SK-N-SH (cell line): ENCODE results near the gene ME2. TPM values are rescaled to one million over a fixed set of nuclear protein-coding genes. Genes with fewer than 3 reads are reported as not detected.

ENCODE experiments used
- CTCF ChIA-PET: fragments of 300-600, 350-600 bp; formaldehyde crosslinking; extraction: SDS; loops from one replicate; lab custom pipeline; 2021; lab: Yijun Ruan, JAX
- POLR2A ChIA-PET: fragments of 350-600 bp; sonication (Branson Sonifier 250); formaldehyde crosslinking; extraction: SDS; loops from one replicate; lab custom pipeline; 2020; ENCODE audit warnings: antibody characterized with exemption, inconsistent platforms; lab: Yijun Ruan, JAX
- DNase-seq: peaks from one replicate; pipeline ENCODE4 v3.0.0; 2012
- H2AFZ ChIP-seq: fragments of 200-600 bp; sonication (generic); 2 replicates; pipeline ENCODE4 v1.8.1; 2016; ENCODE audit warnings: antibody characterized with exemption, mild to moderate bottlenecking, low read depth
- H3F3A ChIP-seq: fragments of 200-600 bp; sonication (generic); replicated peaks from 2 replicates; pipeline ENCODE3; 2016; ENCODE audit warnings: antibody characterized with exemption, mild to moderate bottlenecking; ENCODE audit not compliant: insufficient read depth
- H3K27ac ChIP-seq, 2 experiments: fragments of 200-500 bp in 1 of 2; fragments of 200-600 bp in 1 of 2; sonication (Bioruptor generic) in 1 of 2; sonication (generic), shearing (Covaris generic) in 1 of 2; 2 replicates each; pipeline versions ENCODE4 v1.5.1 to v1.6.1; 2014 to 2016; ENCODE audit warnings: low read depth in 2 of 2, inconsistent platforms in 1 of 2, low read length in 1 of 2, mild to moderate bottlenecking in 1 of 2, mixed read lengths in 1 of 2
- H3K27me3 ChIP-seq: fragments of 200-600 bp; sonication (generic), shearing (Covaris generic); 2 replicates; pipeline ENCODE4 v1.6.1; 2016; ENCODE audit warnings: mixed run types; ENCODE audit not compliant: insufficient read depth
- H3K36me3 ChIP-seq, 2 experiments: fragments of 200-500 bp in 1 of 2; fragments of 200-600 bp in 1 of 2; sonication (Bioruptor generic) in 1 of 2; sonication (generic) in 1 of 2; replicated peaks in 1 of 2; 2 replicates each; pipeline versions ENCODE3 to v1.5.1; 2014 to 2016; ENCODE audit warnings: low read length in 1 of 2, mild to moderate bottlenecking in 1 of 2; ENCODE audit not compliant: insufficient read depth in 2 of 2, control insufficient read depth in 1 of 2
- H3K4me1 ChIP-seq, 2 experiments: fragments of 200-500 bp in 1 of 2; fragments of 200-600 bp in 1 of 2; sonication (Bioruptor generic) in 1 of 2; sonication (generic), shearing (Covaris generic) in 1 of 2; 2 replicates each; pipeline versions ENCODE4 v1.5.1 to v1.6.1; 2014 to 2016; ENCODE audit warnings: low read depth in 1 of 2, low read length in 1 of 2, mixed run types in 1 of 2; ENCODE audit not compliant: insufficient read depth in 2 of 2, control insufficient read depth in 1 of 2
- H3K4me2 ChIP-seq: fragments of 200-600 bp; sonication (generic), shearing (Covaris generic); 2 replicates; pipeline ENCODE4 v1.6.1; 2017; ENCODE audit warnings: mixed run types
- H3K4me3 ChIP-seq, 2 experiments: fragments of 200-500 bp in 1 of 2; fragments of 200-600 bp in 1 of 2; sonication (Bioruptor generic) in 1 of 2; sonication (generic), shearing (Covaris generic) in 1 of 2; 2 replicates each; pipeline versions ENCODE4 v1.5.1 to v1.8.1; 2014 to 2016; ENCODE audit warnings: low read depth in 2 of 2, inconsistent platforms in 1 of 2, low read length in 1 of 2, mild to moderate bottlenecking in 1 of 2, mixed read lengths in 1 of 2, moderate library complexity in 1 of 2
- H3K79me2 ChIP-seq: fragments of 200-600 bp; sonication (generic); 2 replicates; pipeline ENCODE4 v1.8.1; 2017; ENCODE audit warnings: mild to moderate bottlenecking; ENCODE audit not compliant: insufficient read depth
- H3K9ac ChIP-seq: fragments of 200-600 bp; sonication (generic); 2 replicates; pipeline ENCODE4 v1.6.1; 2017; ENCODE audit warnings: mixed run types
- H3K9me2 ChIP-seq: fragments of 200-600 bp; sonication (generic); 2 replicates; pipeline ENCODE4 v1.6.1; 2017; ENCODE audit warnings: mixed run types
- H3K9me3 ChIP-seq: fragments of 200-600 bp; sonication (generic); 2 replicates; pipeline ENCODE4 v1.6.1; 2017; ENCODE audit warnings: mixed run types, mild to moderate bottlenecking, moderate library complexity
- H4K20me1 ChIP-seq: fragments of 200-600 bp; sonication (generic); 2 replicates; pipeline ENCODE4 v1.6.1; 2017; ENCODE audit warnings: mild to moderate bottlenecking, mixed run types; ENCODE audit not compliant: insufficient read depth
- EZH2phosphoT487 ChIP-seq: fragments of 200-600 bp; sonication (generic); IDR thresholded peaks from 2 replicates; pipeline ENCODE4 v1.6.1; 2017; ENCODE audit warnings: low read depth, mixed run types, mild to moderate bottlenecking, antibody characterized with exemption, moderate library complexity, borderline replicate concordance
- FOSL2 ChIP-seq: IDR thresholded peaks from 2 replicates; pipeline ENCODE4 v1.4.0; 2012; ENCODE audit warnings: low read depth, mild to moderate bottlenecking, moderate library complexity, borderline replicate concordance
- GABPA ChIP-seq: IDR thresholded peaks from 2 replicates; pipeline ENCODE4 v1.4.0; 2012; ENCODE audit warnings: low read depth, mild to moderate bottlenecking
- JUND ChIP-seq: IDR thresholded peaks from 2 replicates; pipeline ENCODE4 v1.4.0; 2012
- NFIC ChIP-seq: IDR thresholded peaks from 2 replicates; pipeline ENCODE4 v1.4.0; 2012; ENCODE audit warnings: borderline replicate concordance
- RXRA ChIP-seq: IDR thresholded peaks from 2 replicates; pipeline ENCODE4 v1.4.0; 2012; ENCODE audit warnings: low read depth, mild to moderate bottlenecking, borderline replicate concordance
- SMC3 ChIP-seq: IDR thresholded peaks from 2 replicates; pipeline ENCODE4 v1.6.1; 2012; ENCODE audit warnings: low read depth, low read length, improper control_type of control experiment
- WGBS: methylation state at CpG from one replicate; pipeline ENCODE4 v1.1.6; 2017; ENCODE audit warnings: low lambda C conversion rate; 5-methylcytosine and 5-hydroxymethylcytosine counted together
- polyA plus RNA-seq, 3 experiments: library from polyadenylated mRNA; depleted of rRNA; stranded (reverse); fragments of >200 nt; gene quantifications; 2 replicates each; pipeline ENCODE4 v1.2.3, GENCODE V29; 2012
- TF ChIP-seq, protein P1 (sequence below): fragments of 200-600 bp; sonication (generic); IDR thresholded peaks from 2 replicates; pipeline ENCODE4 v1.6.1; 2017; ENCODE audit warnings: antibody characterized with exemption, mild to moderate bottlenecking, moderate library complexity
- TF ChIP-seq, protein P2 (sequence below): IDR thresholded peaks from 2 replicates; pipeline ENCODE4; 2012

Gene ME2
- polyA plus RNA-seq, 1 of the 3 experiments (the other 2 are of a cell fraction), result 35.1 TPM

DNA sequence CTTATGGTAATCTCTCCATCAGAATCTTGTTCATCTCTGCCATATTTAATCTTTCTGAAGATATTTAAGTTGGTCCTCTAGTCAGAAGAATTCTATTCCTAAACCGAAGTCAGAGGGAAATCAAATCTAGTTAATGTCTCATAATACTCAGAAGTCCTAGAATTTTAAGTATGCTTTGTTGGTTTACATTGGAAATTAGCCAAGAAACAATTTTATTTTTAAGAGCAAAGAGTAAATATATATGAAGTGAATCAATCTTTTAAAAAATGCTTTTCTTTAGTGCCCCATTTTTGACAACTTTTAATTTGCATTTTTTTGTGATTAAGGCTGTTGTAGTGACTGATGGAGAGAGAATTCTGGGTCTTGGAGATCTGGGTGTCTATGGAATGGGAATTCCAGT lies 38.1 kb downstream of the ME2 start:
- peaks cover 11% of the 10 kb centered on the region for H3F3A ChIP-seq
- no peaks in the 10 kb centered on the region for H4K20me1 ChIP-seq
- H3K9me3 ChIP-seq, result no peaks in the 10 kb centered on the region
- ChIA-PET CTCF (no interaction called here), POLR2A (no interaction called here)
- H3K79me2 ChIP-seq, result peaks cover 6% of the 10 kb centered on the region; the same call in 1 of the 2 replicates
- H3K4me2 ChIP-seq, result no peak overlapping the region
- no peak for TF ChIP-seq GABPA
- no peak for TF ChIP-seq EZH2phosphoT487
- peak; percentile 36; the same call in 1 of the 2 replicates for TF ChIP-seq NFIC
- TF ChIP-seq FOSL2, result no peak
- TF ChIP-seq, protein P1, sequence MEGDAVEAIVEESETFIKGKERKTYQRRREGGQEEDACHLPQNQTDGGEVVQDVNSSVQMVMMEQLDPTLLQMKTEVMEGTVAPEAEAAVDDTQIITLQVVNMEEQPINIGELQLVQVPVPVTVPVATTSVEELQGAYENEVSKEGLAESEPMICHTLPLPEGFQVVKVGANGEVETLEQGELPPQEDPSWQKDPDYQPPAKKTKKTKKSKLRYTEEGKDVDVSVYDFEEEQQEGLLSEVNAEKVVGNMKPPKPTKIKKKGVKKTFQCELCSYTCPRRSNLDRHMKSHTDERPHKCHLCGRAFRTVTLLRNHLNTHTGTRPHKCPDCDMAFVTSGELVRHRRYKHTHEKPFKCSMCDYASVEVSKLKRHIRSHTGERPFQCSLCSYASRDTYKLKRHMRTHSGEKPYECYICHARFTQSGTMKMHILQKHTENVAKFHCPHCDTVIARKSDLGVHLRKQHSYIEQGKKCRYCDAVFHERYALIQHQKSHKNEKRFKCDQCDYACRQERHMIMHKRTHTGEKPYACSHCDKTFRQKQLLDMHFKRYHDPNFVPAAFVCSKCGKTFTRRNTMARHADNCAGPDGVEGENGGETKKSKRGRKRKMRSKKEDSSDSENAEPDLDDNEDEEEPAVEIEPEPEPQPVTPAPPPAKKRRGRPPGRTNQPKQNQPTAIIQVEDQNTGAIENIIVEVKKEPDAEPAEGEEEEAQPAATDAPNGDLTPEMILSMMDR, result no peak
- H3K9me2 ChIP-seq, result no peaks in the 10 kb centered on the region
- H3K4me1 ChIP-seq, result no peaks in the 10 kb centered on the region; a peak in 1 of 4 replicates
- no peaks in the 10 kb centered on the region for H3K27me3 ChIP-seq
- no peak for DNase-seq
- H2AFZ ChIP-seq, result no peak overlapping the region
- H3K27ac ChIP-seq, result 0 out of 4 replicates have a peak overlapping the region, but pooled peaks of 1 of the 2 experiments have one; percentile 11
- H3K4me3 ChIP-seq, result no peak overlapping the region
- H3K36me3 ChIP-seq, result peaks cover 27 to 52% of the 10 kb centered on the region in 2 experiments
- H3K9ac ChIP-seq, result no peak overlapping the region
- 40% methylated on average over 1 of the region's 1 CpG for WGBS

DNA sequence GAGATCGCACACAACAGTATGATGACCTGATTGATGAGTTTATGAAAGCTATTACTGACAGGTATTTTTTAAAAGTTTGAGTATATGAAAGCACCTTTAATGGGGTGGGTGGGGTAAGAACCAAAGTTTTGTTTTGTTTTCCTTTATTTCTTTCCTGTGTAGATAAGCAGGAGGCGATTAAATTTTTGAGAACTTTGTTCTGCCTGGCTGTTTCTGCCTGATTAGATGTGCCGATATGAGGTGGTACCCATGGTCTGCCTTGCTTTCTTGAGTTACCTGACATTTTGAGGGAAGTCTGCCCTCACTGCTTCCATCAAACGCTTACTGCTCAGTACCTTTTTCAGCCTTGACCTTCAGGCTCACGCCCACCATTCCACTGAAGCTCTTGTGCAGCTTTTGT lies 39.2 kb downstream of the ME2 start:
- Histone ChIP-seq H3K4me2 (no peak overlapping the region), H3K9me2 (no peaks in the 10 kb centered on the region), H3K27me3 (no peaks in the 10 kb centered on the region), H3K36me3 (peaks cover 27 to 58% of the 10 kb centered on the region in 2 experiments), H3K9me3 (no peaks in the 10 kb centered on the region), H3K9ac (no peak overlapping the region), H2AFZ (no peak overlapping the region), H3K27ac (no peak overlapping the region), H3K79me2 (peaks cover 6% of the 10 kb centered on the region; the same call in 1 of the 2 replicates), H3K4me3 (no peak overlapping the region), H4K20me1 (no peaks in the 10 kb centered on the region), H3K4me1 (no peaks in the 10 kb centered on the region; a peak in 1 of 4 replicates), H3F3A (peaks cover 6% of the 10 kb centered on the region)
- POLR2A ChIA-PET, result no interaction called here
- WGBS, result 96% methylated on average over 5 of the region's 5 CpGs
- no peak for DNase-seq
- CTCF ChIA-PET, result interaction anchor here (1.5 kb wide), 1 partner anchor 22 kb away, joined by 3 read pairs; no protein-coding TSS in a partner anchor
- TF ChIP-seq JUND (no peak), RXRA (no peak), NFIC (no peak), SMC3 (no peak)
- TF ChIP-seq, protein P1, result no peak
- TF ChIP-seq, protein P2, sequence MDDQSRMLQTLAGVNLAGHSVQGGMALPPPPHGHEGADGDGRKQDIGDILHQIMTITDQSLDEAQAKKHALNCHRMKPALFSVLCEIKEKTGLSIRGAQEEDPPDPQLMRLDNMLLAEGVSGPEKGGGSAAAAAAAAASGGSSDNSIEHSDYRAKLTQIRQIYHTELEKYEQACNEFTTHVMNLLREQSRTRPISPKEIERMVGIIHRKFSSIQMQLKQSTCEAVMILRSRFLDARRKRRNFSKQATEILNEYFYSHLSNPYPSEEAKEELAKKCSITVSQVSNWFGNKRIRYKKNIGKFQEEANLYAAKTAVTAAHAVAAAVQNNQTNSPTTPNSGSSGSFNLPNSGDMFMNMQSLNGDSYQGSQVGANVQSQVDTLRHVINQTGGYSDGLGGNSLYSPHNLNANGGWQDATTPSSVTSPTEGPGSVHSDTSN, result no peak
